ENCODE results near the gene ATP6V0A1. TPM values are rescaled to one million over a fixed set of nuclear protein-coding genes. Genes with fewer than 3 reads are reported as not detected.
"Not testable (repeated sequence)": the region's sequence is repeated elsewhere in the genome, so short reads cannot be mapped to it uniquely, and the experiment has no call there.

Gene ATP6V0A1
- polyA plus RNA-seq, 1 donor: 27.6 TPM

DNA sequence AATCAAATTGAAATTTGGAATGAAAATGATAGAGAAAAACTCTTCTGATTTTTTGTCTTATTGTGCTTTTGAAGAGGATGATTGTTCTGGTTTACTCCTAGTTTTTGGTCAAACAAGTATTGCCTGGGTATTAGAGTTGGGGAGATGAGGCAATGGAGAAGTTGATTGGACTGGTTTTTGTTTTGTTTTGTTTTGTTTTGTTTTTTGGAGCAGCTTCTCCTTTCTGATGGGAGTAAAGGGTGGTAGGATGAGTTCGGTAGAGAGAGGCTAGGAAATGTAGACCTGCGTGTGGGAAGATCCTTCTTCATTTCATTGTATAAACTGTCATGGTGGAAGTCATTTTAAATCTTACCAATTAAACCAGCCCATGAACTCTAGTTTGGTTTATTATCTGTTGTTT lies 17.7 kb downstream of the ATP6V0A1 start:
- no peak for DNase-seq (ENCODE audit: low read depth)

DNA sequence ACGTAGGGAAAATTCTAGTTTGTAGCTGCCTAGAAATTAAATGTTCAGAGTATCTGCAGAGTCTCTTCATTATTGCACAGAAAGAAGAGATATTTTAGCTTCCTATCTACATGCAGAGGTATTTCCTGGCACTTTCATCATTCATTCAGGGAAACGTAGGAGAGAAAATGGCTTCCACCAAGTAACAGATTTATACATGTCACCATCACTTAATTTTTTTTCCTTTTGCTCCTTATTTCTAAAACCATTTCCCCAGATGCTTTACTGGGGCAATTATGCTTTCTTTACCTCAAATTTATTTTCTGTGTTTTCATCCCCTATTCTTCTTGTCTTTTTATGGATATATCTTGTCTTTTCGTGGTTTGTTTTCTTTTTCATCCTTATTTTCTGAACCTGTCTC lies 18.5 kb downstream of the ATP6V0A1 start:
- DNase-seq (ENCODE audit: low read depth): no peak

DNA sequence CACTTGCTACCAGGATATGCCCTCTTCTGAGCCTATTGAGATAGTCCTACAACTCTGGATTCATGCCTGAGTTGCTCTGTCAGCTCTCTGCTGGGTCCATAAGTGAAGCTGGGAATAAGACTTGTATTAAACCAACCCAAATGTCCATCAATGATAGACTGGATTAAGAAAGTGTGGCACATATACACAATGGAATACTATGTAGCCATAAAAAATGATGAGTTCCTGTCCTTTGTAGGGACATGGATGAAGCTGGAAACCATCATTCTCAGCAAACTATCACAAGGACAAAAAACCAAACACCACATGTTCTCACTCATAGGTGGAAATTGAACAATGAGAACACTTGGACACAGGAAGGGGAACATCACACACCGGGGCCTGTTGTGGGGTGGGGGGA lies 19.1 kb downstream of the ATP6V0A1 start:
- DNase-seq (ENCODE audit: low read depth): not testable (repeated sequence)

DNA sequence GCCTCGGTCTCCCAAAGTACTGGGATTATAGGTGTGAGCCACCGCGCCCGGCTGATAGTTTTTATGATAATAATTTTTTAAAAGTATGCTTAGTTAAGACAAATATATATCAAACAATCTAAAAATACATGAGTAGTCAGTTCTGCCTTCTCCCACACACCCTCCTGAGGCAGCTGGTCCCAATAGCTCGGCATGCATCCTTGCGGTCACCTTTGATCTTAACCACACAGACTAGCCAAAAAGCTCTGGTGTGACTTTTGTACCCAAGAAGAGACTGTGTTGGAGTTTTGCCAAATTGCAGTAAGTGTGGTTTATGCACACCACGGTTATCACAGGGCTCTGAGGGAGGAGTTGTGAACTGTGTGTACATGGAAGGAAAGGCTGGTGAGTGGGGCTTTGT lies 25.6 kb downstream of the ATP6V0A1 start:
- DNase-seq (ENCODE audit: low read depth): no peak

DNA sequence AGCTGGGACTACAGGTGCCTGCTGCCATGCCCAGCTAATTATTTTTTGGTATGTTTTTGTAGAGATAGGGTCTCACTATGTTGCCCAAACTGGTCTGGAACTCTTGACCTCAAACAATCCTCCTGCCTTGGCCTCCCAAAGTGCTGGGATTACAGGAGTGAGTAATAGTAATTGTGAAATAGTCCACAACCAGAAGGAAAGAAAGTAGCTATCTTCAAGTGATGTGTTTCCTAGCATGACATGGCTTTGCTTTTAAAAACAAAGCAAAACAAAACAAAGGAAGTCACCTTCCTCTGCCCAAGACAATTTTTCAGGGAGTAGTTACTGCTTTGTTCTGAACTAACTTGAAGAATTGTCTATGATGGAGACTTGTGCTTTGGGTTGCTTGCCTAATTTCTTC lies 27.0 kb downstream of the ATP6V0A1 start:
- DNase-seq (ENCODE audit: low read depth): no peak

DNA sequence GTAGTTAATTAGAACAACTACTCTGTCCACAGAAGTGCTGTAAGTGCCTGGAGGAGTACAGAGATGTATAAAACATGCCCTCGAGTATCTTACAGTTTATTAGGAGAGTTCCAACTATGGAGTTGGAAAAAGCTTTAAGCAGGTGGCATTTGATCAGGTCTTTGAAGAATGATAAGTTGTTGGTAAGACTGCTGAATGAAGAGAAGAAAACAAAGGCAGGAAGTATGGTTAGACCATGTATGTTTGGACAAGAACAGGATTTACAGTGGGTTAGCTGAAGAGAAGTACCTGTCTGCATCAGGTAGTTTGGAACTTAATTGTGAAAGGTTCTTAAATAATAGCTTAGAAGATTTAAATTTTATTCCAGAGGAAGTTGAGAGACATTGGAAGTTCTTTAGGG lies 29.4 kb downstream of the ATP6V0A1 start:
- no peak for DNase-seq (ENCODE audit: low read depth)

DNA sequence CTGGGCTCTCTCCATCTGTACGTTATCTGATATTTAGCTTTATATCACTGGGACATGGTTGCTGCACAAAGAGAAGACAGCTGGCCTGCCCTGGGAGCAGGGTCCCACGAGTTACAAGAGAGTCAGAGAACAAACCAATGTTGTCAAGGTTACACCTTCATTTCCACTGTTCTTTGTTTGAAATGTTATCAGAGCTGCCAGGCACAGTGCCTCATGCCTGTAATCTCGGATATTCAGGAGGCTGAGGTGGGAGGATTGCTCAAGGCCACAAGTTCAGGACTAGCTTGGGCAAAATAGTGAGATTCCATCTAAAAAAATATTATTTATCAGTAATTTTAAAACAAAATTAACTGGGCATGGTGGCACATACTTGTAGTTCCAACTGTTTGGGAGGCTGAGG lies 34.6 kb downstream of the ATP6V0A1 start:
- no peak for DNase-seq (ENCODE audit: low read depth)

DNA sequence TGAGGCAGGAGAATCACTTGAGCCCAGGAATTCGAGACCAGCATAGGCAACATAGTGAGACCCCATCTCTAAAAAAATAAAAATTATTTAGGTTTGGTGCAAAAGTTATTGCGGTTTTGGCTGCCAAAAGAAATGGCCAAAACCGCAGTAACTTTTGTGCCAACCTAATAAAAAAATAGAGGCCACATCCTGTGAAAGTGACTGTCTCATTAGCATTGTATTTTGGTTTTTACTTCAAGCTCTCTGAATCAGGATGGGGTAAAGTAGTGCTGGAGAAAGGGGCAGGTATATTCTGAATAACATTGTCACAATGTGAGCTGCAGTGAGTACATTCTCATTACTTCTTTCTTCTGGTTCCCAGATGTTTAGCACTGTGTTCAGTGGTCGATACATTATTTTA lies 36.0 kb downstream of the ATP6V0A1 start:
- DNase-seq (ENCODE audit: low read depth): no peak

DNA sequence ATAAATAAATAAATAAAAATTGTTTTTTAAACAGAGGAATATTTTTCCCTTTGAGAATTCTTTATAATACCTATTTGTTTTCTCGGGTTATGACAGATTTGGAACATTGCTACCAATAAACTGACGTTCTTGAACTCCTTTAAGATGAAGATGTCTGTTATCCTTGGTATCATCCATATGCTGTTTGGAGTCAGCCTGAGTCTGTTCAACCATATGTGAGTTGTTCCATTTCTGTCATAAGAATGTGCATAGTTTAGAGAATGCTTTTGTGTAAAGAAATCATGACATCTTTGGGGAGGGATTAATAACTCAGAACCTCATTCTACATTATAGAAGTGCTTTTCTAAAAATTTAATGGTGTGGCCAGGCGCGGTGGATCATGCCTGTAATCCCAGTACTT lies 40.1 kb downstream of the ATP6V0A1 start:
- no peak for DNase-seq (ENCODE audit: low read depth)

DNA sequence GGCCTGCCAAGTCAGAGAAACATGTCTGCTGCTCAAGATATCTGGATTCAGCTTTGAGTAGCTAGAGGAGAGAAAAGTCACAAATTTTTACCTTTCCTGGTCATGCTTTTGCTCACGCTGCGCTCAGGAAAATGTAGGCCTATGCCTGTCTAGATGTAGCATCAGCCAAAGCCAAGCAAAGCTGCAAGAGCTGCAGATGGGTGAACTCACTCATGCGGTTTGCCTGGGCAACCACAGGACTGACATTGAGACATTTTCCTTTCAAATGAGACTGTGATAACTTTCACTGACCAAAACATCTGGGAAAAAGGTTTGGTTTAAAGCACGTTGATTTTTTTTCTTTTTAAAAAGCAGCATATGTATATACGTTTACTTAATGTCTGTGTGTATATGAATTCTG lies 43.4 kb downstream of the ATP6V0A1 start:
- no peak for DNase-seq (ENCODE audit: low read depth)

DNA sequence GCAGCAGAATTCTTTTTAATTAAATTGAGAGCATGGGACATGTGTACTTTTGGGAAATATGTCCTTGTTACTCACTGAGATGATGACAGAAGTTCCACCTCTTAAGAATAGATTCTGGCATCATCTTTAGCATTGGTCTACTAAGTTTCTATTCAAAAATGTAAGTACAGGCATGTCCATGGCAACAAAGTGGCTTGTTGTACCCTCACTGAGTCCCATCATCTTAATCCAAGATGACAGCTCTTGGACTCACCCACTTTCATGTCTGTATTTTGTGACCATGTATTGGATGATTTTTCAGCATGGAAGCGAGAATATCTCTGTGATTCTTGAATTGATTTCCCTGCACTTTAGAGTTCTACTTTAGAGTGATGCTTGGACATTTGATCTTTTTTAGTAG lies 44.2 kb downstream of the ATP6V0A1 start:
- no peak for DNase-seq (ENCODE audit: low read depth)

DNA sequence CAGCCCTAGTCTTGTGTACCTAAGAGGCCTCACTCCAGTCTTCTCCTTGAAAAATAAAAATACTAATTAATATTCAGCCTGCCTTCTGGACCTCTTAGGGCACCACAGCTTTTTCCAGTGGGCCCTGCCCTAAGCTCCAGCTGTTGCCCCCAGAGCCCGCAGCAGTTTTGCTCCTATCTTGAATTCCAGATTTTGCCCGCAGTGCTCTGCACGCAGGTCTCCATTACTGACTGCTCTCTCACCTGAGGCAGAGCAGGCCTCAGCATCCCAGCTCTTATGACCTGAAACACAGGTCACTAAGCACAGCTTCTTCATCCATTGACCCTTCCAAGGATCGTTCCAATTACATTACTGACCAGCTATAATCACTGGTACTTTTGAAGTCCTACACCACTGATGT lies 49.0 kb downstream of the ATP6V0A1 start:
- DNase-seq (ENCODE audit: low read depth): no peak

DNA sequence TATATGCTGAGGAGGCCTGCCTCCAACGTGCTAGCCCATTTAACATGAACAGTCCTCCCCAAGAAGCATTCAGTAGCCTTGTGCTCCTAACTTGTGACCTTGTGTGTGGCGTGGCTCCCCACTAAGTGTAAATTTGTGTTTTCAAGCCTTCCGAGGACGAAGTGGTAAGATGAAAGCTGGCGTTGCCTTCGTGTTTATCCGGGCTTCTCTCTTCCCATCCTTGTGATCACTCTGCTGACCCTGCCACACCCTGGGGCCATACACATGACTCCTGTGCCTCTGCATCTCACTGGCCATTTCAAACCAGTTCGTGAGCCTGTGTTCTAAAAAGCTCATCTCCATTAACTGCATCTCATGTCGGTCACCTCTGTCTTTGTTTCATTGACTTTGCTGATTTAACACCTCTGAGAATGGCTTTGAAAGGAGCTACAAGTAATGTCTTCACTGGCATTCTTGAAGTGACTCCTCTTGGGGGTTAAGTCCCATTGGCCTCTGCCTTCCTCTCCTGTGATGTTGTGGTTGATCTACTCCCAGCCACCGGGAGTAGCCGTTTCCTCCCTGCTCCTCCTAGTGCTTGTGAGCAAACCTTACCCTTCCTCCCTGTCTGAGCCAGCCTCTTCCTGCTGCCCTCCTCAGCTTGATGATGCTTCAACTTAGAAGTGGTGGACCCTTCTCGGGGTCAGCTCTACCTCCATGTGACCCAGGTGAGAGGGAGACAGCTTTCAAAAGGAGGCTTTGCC lies 49.9 kb downstream of the ATP6V0A1 start:
- DNase-seq (ENCODE audit: low read depth): no peak

DNA sequence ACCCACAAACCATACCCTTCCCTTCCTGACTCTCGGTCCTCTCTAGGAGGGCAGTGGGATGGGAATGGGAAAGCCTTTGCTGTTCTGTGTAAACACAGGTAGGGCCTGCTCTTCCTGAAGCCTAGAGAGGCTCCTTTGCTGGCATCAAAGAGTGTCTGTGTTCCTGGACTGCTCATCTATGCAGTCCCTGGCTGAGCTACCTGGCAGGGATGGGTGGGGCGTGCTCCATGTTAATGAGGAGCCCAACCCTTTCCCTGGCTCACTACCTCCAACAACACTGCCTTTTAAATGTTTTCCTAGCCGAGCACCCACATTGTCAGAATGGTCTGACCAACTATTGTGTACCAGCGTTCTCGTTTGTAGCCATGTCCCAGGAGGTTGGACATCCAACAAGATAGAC lies 50.7 kb downstream of the ATP6V0A1 start:
- no peak for DNase-seq (ENCODE audit: low read depth)

DNA sequence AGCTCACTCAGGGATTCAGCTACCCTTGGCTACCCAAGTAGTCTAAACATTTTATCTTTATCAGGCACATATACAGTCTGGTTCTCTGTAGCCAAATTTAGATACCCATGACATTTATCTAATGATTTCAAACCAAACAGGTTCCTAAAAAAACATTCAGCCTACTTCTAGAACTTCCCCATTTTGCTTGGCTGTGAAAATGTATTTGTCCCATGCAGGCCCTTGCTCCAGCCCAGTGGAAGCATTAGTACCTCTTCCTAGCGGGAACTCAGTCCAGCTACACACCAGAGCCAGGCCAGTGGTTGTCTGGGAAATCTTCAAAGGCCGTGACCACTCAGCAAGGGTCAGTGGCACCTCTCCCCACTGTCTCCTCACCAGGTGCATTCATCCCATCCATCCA lies 51.2 kb downstream of the ATP6V0A1 start:
- no peak for DNase-seq (ENCODE audit: low read depth)

DNA sequence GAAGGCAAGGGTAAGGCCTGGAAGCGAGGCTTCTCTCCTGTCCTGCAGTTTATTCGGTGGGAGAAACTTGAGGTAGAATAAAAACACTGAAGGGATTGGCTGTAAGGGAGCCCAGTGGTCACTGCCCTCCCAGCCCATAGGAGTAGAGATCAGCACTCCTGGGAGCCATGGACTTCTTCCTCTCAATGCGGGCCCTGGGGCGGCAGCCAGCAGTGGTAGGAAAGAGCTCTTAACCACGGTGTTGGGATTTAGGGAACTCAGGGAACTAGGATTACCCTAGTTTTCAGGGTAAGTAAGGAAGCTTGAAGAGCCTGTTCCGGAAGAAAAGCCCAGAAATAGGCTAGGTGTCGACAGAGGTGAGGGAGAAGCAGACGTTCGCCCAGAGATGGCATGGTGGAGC lies 53.6 kb downstream of the ATP6V0A1 start:
- no peak for DNase-seq (ENCODE audit: low read depth)

DNA sequence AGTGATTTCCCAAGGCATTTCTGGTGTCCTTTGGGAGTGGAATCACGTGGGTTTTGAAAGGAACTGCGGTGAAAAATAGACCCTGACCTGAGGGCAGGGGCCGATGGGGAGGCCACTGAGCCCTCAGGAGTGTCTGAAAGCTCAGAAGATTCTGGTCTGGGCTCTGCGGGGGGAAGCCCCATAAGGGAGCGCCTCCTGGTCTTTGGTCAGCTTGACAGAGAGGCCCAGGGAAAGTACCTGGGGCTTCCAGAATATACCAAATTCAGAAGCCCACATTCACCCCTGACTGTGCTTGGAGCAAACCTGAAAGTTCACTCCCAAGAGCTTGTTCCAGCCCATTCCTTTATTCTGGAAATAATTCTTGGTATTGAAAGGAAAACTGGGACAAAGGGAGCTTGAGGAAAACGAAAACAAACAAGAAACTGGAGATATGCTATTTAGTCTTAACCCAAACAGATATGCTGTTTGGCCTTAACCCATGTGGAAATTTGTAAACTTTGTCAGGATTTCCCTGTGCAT lies 54.1 kb downstream of the ATP6V0A1 start:
- no peak for DNase-seq (ENCODE audit: low read depth)

DNA sequence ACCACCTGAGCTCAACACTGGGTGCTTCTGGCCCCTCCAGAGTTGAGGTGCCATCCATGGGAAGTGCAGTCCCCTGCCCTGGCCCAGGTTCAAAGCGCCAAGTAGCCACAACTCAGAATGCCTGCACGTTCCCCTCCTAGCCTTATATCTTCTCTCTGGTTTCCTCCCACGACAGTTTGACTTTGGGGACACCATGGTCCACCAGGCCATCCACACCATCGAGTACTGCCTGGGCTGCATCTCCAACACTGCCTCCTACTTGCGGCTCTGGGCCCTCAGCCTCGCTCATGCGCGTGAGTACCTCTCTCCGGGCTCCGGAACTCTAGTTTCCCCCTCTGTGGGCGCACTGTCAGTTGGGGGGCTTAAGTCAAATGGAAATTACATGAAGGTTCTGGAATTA lies 55.0 kb downstream of the ATP6V0A1 start:
- DNase-seq (ENCODE audit: low read depth): no peak

DNA sequence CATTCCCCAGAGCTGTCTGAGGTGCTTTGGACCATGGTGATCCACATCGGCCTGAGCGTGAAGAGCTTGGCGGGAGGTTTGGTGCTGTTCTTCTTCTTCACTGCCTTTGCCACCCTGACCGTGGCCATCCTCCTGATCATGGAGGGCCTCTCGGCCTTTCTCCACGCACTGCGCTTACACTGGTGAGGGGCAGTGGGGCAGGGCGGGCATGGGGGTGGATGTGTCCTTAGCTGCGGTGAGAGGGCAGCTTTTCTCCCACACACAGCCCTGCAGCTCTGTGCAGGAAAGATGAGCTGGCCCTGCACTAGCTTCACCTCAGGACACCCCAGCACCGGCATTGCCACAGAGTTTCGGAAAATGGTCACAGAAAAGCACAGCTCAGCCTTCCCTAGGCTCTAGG lies 55.6 kb downstream of the ATP6V0A1 start:
- no peak for DNase-seq (ENCODE audit: low read depth)

DNA sequence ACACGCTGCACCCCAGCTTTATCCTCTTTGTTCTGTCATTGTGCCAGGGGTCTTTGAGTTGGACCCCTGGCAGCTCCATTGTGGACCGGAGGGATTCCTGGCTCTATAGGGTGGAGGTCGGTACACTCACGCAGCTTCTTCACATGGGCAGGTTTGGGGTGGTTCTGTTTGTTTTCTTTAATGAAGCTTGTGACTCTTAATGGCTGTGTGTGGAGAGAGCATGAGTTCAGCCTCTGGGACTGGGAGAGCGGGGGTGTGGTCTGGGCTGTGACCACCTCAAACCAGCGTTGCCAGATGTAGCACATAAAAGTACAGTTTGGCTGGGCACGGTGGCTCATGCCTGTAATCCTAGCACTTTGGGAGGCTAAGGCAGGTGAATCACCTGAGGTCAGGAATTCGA lies 56.2 kb downstream of the ATP6V0A1 start:
- no peak for DNase-seq (ENCODE audit: low read depth)

DNA sequence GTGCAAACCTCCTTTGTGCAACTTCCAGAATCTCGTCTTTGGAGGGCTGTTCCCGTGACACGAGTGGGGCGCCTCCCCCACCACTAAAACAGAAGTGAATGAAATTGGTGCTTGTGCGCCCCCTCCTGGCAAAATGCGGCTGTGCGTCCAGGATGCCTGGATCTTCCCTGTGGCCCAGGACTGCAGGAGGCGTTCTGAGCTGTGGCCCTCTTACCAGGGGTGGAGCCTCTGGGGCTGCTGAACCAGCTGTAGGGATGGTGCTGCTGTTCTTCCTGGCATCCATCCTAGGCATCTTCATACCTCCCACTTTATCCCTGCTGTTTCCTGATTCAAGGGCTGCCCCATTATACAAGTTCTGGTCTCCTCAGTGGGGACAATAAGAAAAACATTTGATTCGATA lies 58.8 kb downstream of the ATP6V0A1 start:
- DNase-seq (ENCODE audit: low read depth): no peak

DNA sequence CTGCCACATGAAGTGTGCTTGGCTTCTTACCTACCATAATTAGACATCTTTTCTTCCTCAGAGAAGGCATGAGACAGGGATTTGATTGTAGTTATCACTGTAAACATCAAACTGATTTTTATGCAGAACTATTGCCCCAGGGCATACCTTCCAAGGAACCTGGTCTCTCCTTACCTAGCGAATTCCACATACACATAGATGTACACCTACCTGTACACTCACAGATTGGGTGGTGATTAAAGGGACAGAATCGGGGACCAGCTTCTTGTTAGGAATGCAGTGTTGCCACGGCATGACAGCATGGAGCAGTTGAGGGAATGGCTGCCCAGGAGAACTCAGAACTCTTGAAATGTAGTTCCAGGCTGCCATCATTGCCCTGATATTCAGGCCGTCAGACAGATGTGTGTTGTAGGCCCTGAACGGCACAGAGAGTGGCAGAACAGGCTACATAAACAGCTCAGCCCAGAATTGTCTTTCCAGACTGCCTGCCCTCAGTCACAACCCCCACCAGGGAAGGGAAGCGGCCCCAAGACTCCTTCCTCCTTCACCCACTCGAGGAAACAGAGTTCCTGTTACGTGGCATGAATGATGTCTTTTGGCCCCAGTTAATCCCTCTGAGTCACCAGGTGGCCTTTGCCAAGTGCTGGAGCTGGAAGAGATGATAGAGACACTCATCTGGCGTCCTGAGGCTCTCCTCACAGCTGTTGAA lies 59.5 kb downstream of the ATP6V0A1 start:
- no peak for DNase-seq (ENCODE audit: low read depth)

DNA sequence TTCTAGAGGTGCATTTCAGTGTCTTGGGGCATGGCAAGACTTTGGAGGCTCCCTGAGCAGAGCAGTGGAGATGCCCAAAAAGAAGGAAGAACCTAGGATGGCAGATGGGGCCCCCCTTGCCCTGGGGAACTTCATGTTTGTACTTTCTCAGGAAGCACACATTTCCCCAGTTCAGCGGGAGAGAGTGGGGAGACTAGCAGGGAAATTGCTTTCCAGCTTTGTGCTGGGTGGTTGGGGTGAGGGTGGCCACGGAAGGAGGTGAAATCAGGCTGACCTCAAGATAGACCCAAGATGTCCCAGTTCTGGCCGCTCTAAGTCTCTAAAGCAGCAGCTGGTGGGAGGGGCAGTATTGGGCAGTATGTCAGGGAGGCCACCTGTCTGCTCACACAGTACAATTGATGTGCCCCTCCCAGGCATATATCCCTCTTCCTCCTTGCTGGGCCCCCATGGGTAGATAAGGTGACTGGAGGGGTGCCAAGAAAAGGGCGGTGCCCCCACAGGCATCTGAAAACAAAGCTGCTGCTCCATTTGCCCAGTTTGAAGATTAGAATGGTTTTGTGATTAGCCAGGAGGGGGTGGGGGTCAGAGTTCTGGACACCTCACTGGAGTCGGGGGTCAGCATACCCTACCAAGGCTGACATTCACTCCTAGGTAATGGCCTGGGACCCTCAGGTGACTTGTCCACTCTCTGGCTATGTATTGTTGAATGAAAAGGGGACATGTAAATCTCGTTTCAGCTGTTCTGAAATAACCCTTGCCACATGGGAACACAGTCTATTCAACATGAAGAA lies 60.3 kb downstream of the ATP6V0A1 start:
- DNase-seq (ENCODE audit: low read depth): no peak

Measured in forelimb muscle (tissue), 1 donor.